ENCODE results near the gene PHAF1. TPM values are rescaled to one million over a fixed set of nuclear protein-coding genes. Genes with fewer than 3 reads are reported as not detected.

The PHAF1 gene
- total and polyA plus RNA-seq, 2 of the 13 experiments (the other 11 are each of a cell fraction or from before 2014, with no cell fraction given), result 48.3 to 174 TPM

DNA sequence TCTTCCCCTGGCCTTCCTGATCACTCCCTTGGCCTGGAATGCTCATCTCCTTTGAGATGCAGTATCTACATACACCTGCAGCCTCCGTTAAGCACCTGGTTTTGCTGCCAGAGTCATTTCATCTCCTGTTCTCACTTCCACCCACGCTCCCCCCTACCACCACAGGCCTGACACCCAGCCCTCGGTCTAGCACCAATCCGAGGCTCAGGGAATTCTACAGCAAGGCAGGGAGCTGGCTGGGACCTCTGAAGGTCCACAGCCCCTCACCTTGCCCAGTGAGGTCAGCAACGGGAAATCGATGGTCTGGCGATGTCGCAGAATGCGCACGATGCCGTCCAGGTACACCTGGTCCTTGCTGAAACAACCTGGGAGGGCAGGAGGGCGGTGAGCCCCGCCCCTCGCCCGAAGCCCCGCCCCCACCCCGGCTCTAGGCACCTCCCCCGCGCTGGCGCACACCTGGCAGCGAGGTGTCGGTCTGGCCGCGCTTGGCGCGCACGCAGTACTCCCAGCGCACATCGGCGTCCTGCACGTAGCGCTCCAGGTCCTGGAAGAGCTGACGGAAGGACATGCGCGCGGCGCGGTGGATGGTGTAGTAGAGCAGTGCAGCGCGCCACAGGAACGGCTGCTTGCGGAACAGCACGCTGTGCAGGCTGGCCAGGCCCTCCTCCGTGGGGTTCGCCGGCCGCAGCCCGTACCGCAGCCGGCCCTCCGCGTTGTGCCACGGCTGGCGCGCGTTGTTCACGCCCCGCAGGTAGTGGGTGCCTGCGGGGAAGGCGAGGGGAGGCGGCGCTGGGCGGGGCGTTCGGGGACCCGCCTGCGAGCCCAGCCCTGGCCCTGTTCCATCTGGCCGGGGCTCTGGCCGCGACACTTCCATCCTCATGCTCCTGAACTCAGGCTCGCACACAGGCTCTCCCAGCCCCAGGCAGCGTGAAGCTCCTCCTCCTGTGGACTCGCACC, 68.3 kb downstream of the PHAF1 start (continued):
- TF ChIP-seq JARID2 (CRISPR knock-in tag; IDR thresholded peaks at IDR 0.05; ENCODE audit: insufficient replicate concordance) (no peak), TBX3 (IDR thresholded peaks at IDR 0.05; ENCODE audit: borderline replicate concordance) (0 out of 2 replicates have a peak, but pooled peaks have one; percentile 29), ZNF282 (IDR thresholded peaks at IDR 0.05; ENCODE audit: partially characterized antibody) (no peak), SALL1 (CRISPR knock-in tag; IDR thresholded peaks at IDR 0.05) (peak; percentile 56; the same call in 1 of the 2 replicates), ZNF343 (CRISPR knock-in tag; IDR thresholded peaks at IDR 0.05) (peak; percentile 62; the same call in 1 of the 2 replicates), ZNF446 (CRISPR knock-in tag; IDR thresholded peaks at IDR 0.05) (no peak), TCF7L2 (IDR thresholded peaks at IDR 0.05; ENCODE audit: low read depth, low read length) (no peak), ZNF207 (IDR thresholded peaks at IDR 0.05; ENCODE audit: borderline replicate concordance) (no peak), FOXK1 (CRISPR knock-in tag; IDR thresholded peaks at IDR 0.05; ENCODE audit: borderline replicate concordance, low read depth) (0 out of 2 replicates have a peak, but pooled peaks have one; percentile 15), CBX1 (IDR thresholded peaks at IDR 0.05; ENCODE audit: low read depth) (no peak), CBFB (CRISPR knock-in tag; IDR thresholded peaks at IDR 0.05) (no peak), MED1 (CRISPR knock-in tag; IDR thresholded peaks at IDR 0.05) (peak; percentile 47; the same call in 1 of the 2 replicates), ZNF235 (CRISPR knock-in tag; IDR thresholded peaks at IDR 0.05; ENCODE audit: borderline replicate concordance) (no peak), TEAD2 (CRISPR knock-in tag; IDR thresholded peaks at IDR 0.05) (no peak), PHF8 (CRISPR knock-in tag; IDR thresholded peaks at IDR 0.05) (peak; percentile 39; the same call in 1 of the 2 replicates), RCOR2 (CRISPR knock-in tag; IDR thresholded peaks at IDR 0.05) (no peak), EED (CRISPR knock-in tag; IDR thresholded peaks at IDR 0.05) (peak; percentile 67; the same call in 1 of the 2 replicates), ZNF883 (CRISPR knock-in tag; IDR thresholded peaks at IDR 0.05; ENCODE audit: not compliant biosample characterization) (peak; percentile 86), TRIM24 (CRISPR knock-in tag; IDR thresholded peaks at IDR 0.05) (no peak), ZNF607 (CRISPR knock-in tag; IDR thresholded peaks at IDR 0.05; ENCODE audit: borderline replicate concordance) (peak; percentile 59; the same call in 1 of the 2 replicates), ZSCAN12 (CRISPR knock-in tag; IDR thresholded peaks at IDR 0.05) (no peak), ZNF577 (CRISPR knock-in tag; IDR thresholded peaks at IDR 0.05; ENCODE audit: borderline replicate concordance, low read depth) (no peak), ARNTL (CRISPR knock-in tag; IDR thresholded peaks at IDR 0.05) (peak; percentile 58; the same call in 1 of the 2 replicates), ARHGAP35 (CRISPR knock-in tag; IDR thresholded peaks at IDR 0.05; ENCODE audit: borderline replicate concordance) (no peak; the same call in 1 of the 2 replicates), ZNF556 (CRISPR knock-in tag; IDR thresholded peaks at IDR 0.05; ENCODE audit: borderline replicate concordance) (peak; percentile 87; the same call in 1 of the 2 replicates)
- TF ChIP-seq, protein P1, sequence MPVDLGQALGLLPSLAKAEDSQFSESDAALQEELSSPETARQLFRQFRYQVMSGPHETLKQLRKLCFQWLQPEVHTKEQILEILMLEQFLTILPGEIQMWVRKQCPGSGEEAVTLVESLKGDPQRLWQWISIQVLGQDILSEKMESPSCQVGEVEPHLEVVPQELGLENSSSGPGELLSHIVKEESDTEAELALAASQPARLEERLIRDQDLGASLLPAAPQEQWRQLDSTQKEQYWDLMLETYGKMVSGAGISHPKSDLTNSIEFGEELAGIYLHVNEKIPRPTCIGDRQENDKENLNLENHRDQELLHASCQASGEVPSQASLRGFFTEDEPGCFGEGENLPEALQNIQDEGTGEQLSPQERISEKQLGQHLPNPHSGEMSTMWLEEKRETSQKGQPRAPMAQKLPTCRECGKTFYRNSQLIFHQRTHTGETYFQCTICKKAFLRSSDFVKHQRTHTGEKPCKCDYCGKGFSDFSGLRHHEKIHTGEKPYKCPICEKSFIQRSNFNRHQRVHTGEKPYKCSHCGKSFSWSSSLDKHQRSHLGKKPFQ (CRISPR knock-in tag; IDR thresholded peaks at IDR 0.05; ENCODE audit: insufficient replicate concordance), result no peak
- TF ChIP-seq, protein P2, sequence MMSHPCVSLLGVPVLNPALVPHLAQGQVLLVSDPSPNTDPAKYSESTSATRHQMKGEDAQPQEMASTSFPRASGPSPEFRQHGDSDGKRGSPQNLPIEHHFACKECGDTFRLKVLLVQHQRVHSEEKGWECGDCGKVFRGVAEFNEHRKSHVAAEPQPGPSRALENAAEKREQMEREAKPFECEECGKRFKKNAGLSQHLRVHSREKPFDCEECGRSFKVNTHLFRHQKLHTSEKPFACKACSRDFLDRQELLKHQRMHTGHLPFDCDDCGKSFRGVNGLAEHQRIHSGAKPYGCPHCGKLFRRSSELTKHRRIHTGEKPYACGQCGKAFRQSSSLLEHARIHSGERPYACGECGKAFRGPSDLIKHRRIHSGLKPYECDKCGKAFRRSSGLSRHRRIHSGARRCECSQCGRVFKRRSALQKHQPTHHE (CRISPR knock-in tag; IDR thresholded peaks at IDR 0.05; ENCODE audit: borderline replicate concordance), result no peak

Measured in HepG2 (cell line).